ENCODE results near the gene XXYLT1. TPM values are rescaled to one million over a fixed set of nuclear protein-coding genes. Genes with fewer than 3 reads are reported as not detected.
A peak's percentile ranks its signal among the peaks of the same experiment; 100 is the strongest.

The XXYLT1 gene
- total and polyA plus RNA-seq, 2 donors from 2014 or later = 5.7 to 10.7 TPM

- TF ChIP-seq CTCF (IDR thresholded peaks at IDR 0.05; ENCODE audit: borderline replicate concordance, extremely low read depth, insufficient read depth) = no peak
- H3K27ac ChIP-seq (ENCODE audit: low read depth in 2 of 2, low read length in 2 of 2) = peak overlapping the region; percentile 63 to 88
- intact Hi-C loops (cut with DNase I) = no loop called here
- no peaks in the 10 kb centered on the region for H3K27me3 ChIP-seq (ENCODE audit: control insufficient read depth, insufficient read depth, low read length)
- H3K9ac ChIP-seq (ENCODE audit: low read length in 3 of 3) = peak overlapping the region in 1 of 3 donors; percentile 55
- DNase-seq (peak; percentile 83 to 92 (median 87)), FAIRE-seq (no peak)
- H3K9me3 ChIP-seq (ENCODE audit: control insufficient read depth in 2 of 3, insufficient read depth in 1 of 3, low read length in 3 of 3) = no peaks in the 10 kb centered on the region
- H3K4me3 ChIP-seq (ENCODE audit: low read length in 3 of 3) = no peak overlapping the region
- H3K36me3 ChIP-seq (ENCODE audit: control insufficient read depth in 2 of 3, insufficient read depth in 3 of 3, low read length in 3 of 3) = no peaks in the 10 kb centered on the region
- peaks cover 0 to 21% (median 20%) of the 10 kb centered on the region in 3 donors for H3K4me1 ChIP-seq (ENCODE audit: control insufficient read depth in 2 of 3, insufficient read depth in 2 of 3, low read depth in 1 of 3, low read length in 3 of 3)
Measured at GRCh38 chr3:195080571-195081151, 190.3 kb downstream of the XXYLT1 start.

- H3K4me1 ChIP-seq (ENCODE audit: control insufficient read depth in 2 of 3, insufficient read depth in 2 of 3, low read depth in 1 of 3, low read length in 3 of 3) = peaks cover 0 to 21% (median 20%) of the 10 kb centered on the region in 3 donors
- H3K27ac ChIP-seq (ENCODE audit: low read depth in 2 of 2, low read length in 2 of 2) = peak overlapping the region; percentile 56 to 88
- peak in 1 of 5 donors; percentile 75 for DNase-seq
- no peak overlapping the region for H3K9ac ChIP-seq (ENCODE audit: low read length in 3 of 3)
- H3K9me3 ChIP-seq (ENCODE audit: control insufficient read depth in 2 of 3, insufficient read depth in 1 of 3, low read length in 3 of 3) = no peaks in the 10 kb centered on the region
- no peaks in the 10 kb centered on the region for H3K27me3 ChIP-seq (ENCODE audit: control insufficient read depth, insufficient read depth, low read length)
- no peak for TF ChIP-seq CTCF (IDR thresholded peaks at IDR 0.05; ENCODE audit: borderline replicate concordance, extremely low read depth, insufficient read depth)
- H3K36me3 ChIP-seq (ENCODE audit: control insufficient read depth in 2 of 3, insufficient read depth in 3 of 3, low read length in 3 of 3) = no peaks in the 10 kb centered on the region
- FAIRE-seq = no peak
- intact Hi-C loops (cut with DNase I) = no loop called here
- no peak overlapping the region for H3K4me3 ChIP-seq (ENCODE audit: low read length in 3 of 3)
Measured at GRCh38 chr3:195080125-195080524, 190.8 kb downstream of the XXYLT1 start.

- H3K9ac ChIP-seq (ENCODE audit: low read length in 3 of 3) = no peak overlapping the region
- no peak for TF ChIP-seq CTCF (IDR thresholded peaks at IDR 0.05; ENCODE audit: borderline replicate concordance, extremely low read depth, insufficient read depth)
- H3K4me1 ChIP-seq (ENCODE audit: control insufficient read depth in 2 of 3, insufficient read depth in 2 of 3, low read depth in 1 of 3, low read length in 3 of 3) = peaks cover 0 to 21% (median 20%) of the 10 kb centered on the region in 3 donors
- intact Hi-C loops (cut with DNase I) = no loop called here
- H3K4me3 ChIP-seq (ENCODE audit: low read length in 3 of 3) = no peak overlapping the region
- no peaks in the 10 kb centered on the region for H3K9me3 ChIP-seq (ENCODE audit: control insufficient read depth in 2 of 3, insufficient read depth in 1 of 3, low read length in 3 of 3)
- H3K27me3 ChIP-seq (ENCODE audit: control insufficient read depth, insufficient read depth, low read length) = no peaks in the 10 kb centered on the region
- peak overlapping the region; percentile 56 to 88 for H3K27ac ChIP-seq (ENCODE audit: low read depth in 2 of 2, low read length in 2 of 2)
- no peak for FAIRE-seq
- peak in 1 of 5 donors; percentile 55 for DNase-seq
- no peaks in the 10 kb centered on the region for H3K36me3 ChIP-seq (ENCODE audit: control insufficient read depth in 2 of 3, insufficient read depth in 3 of 3, low read length in 3 of 3)
Measured at GRCh38 chr3:195079636-195080035, 191.3 kb downstream of the XXYLT1 start.
